GM21619 (cell line): ENCODE results near the gene TBCC.
"Not testable (repeated sequence)": the region's sequence is repeated elsewhere in the genome, so short reads cannot be mapped to it uniquely, and the experiment has no call there.

Experiments
- ATAC-seq: cut with Tn5 transposase; IDR thresholded peaks from one replicate; pipeline ENCODE4 v1.9.1; 2021; ENCODE audit not compliant: unreplicated experiment

The TBCC gene

GRCh38 chr6:42735976-42736375 lies 9.9 kb downstream of the TBCC start:
- no peak for ATAC-seq

DNA sequence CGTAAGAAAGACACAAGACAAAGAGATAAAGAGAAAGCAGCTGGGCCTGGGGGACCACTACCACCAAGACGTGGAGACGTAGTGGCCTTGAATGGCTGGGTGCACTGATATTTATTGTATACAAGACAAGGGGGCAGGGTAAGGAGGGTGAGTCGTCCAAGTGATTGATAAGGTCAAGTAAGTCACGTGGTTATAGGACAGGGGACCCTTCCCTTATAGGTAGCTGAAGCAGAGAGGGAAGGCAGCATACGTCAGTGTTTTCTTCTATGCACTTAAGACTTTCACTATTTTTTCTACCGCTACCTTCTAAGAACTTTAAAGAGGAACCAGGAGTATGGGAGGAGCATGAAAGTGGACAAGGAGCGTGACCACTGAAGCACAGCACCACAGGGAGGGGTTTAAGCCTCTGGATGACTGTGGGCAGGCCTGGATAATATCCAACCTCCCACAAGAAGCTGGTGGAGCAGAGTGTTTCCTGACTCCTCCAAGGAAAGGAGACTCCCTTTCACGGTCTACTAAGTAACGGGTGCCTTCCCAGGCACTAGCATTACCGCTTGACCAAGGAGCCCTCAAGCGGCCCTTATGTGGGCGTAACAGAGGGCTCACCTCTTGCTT lies 11.9 kb downstream of the TBCC start:
- not testable (repeated sequence) for ATAC-seq

GRCh38 chr6:42729731-42730130 lies 16.2 kb downstream of the TBCC start:
- no peak for ATAC-seq

DNA sequence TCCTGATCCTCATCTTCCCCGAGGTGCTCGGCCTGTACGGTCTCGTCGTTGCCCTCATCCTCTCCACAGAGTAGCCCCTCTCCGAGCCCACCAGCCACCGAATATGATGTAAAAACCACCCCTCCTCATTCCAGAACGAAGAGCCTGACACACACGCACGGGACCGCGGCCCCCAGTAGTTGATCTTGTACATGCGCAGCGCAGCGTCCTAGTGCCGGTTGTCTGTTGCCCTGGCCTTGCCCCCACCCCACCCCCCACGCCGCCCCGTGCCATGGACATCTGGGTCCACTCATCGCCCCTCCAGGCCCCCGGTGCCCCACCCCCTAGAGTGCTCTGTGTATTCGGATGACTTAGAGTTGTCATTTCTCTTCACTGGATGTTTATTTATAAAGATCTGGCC lies 18.3 kb downstream of the TBCC start:
- no peak for ATAC-seq

DNA sequence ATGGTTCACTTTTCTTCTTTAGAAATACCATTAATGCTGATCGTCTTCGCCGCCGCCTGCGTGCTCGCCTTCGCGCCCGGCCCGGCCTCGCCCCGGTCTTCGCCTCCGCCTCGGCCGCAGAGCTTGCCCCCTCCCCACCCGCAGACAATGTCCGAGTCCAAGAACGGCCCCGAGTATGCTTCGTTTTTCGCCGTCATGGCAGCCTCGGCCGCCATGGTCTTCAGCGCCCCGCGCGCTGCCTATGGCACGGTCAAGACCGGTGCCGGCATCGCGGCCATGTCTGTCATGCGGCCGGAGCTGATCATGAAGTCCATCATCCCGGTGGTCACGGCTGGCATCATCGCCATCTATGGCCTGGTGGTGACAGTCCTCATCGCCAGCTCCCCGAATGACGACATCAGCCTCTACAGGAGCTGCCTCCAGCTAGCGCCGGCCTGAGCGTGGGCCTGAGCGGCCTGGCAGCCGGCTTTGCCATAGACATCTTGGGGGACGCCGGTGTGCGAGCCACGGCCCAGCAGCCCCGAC lies 18.8 kb downstream of the TBCC start:
- ATAC-seq, result no peak

- ATAC-seq, result peak; percentile 88
These were observed 19.3 kb downstream of the TBCC start for GRCh38 chr6:42726485-42727086.

GRCh38 chr6:42726026-42726425 lies 19.9 kb downstream of the TBCC start:
- no peak for ATAC-seq

DNA sequence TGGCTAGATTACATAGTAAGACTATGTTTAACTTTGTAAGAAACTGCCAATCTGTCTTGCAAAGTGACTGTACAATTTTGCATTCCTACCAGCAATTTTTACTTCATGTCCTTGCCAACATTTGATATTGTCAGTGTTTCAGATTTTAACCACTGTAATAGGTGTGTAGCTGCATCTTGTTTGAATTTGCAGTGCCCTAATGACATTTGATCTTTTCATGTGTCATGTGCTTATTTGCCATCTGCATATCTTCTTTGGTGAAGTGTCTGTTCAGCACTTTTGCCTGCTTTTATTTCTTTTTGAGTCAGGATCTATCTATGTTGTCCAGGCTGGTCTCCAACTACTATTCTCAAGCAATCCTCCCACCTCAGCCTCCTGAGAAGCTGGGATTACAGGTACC lies 21.1 kb downstream of the TBCC start:
- ATAC-seq, result no peak

- no peak for ATAC-seq
These were observed 23.4 kb downstream of the TBCC start, which contains the start of gene PRPH2 for GRCh38 chr6:42722497-42722896. Gene PRPH2, minus strand, starts transcription at chr6:42722597. Its CDS starts 263 bp downstream, at chr6:42722334.

GRCh38 chr6:42720739-42721138 lies 25.2 kb downstream of the TBCC start:
- ATAC-seq, result no peak

DNA sequence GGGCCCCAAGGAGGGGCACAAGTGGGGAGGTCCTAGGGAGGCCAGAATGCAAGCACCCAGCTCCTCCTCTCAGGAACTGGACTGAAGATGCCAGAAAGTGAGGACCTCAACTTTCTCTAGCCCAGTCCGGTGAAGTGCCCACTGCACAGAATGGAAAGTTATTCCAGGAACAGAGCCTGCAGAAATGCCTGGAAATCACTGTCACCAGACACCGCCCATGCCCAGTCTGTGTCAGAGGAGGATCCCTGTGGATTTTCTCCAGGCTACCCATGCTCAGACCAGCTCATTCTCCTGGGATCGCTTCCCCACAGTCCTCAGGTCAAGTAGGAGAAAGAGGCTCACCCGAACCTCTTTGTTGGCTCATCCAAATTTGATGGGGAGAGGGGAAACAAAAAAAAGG lies 30.0 kb downstream of the TBCC start:
- ATAC-seq, result no peak

DNA sequence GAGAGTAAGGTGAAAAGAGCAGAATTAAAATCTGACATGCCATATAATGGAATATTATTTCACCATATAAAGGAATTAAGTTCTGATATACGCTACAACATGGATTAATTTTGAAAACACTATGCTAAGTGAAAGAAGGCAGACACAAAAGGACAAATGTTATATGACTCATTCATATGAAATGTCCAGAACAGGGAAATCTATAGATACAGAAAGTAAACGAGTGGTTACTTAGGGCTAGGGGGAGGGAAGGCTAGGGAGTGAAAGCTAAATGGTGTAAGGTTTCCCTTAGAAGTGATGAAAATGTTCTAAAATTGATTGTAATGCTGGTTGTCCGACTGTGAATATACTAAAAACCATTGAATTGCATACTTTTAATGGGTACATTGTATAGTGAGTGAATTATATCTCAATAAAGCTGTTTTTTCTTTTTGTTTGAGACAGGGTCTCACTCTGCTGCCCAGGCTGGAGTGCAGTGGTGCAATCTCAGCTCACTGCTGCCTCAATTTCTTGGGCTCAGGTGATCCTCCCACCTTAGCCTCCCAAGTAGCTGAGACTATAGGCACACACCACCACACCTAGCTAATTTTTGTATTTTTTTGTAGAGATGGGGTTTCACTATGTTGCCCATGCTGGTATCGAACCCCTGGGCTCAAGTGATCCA lies 31.7 kb downstream of the TBCC start:
- ATAC-seq, result no peak

GRCh38 chr6:42711930-42712329 lies 34.0 kb downstream of the TBCC start:
- ATAC-seq, result no peak

- ATAC-seq, result no peak
These were observed 35.6 kb downstream of the TBCC start for GRCh38 chr6:42710316-42710715.

DNA sequence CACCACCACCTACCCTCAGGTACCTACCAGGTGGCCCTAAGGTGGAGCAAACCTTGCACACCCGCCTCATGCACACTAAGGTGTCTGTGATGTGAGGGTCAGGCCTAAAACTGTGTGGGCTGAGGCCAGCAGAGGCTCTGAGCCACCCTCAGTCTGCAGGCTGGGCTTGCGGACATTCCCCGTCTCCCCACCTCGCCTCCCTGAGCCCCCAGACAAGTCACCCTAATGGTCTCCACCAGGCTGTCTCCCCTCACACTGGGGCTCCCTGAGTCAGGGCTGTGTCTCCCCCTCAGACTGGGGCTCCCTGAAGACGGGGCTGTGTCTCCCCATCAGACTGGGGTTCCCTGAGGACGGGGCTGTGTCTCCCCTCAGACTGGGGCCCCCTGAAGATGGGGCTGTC lies 36.0 kb downstream of the TBCC start:
- no peak for ATAC-seq

GRCh38 chr6:42708096-42708495 lies 37.8 kb downstream of the TBCC start:
- ATAC-seq, result no peak

GRCh38 chr6:42707595-42707994 lies 38.3 kb downstream of the TBCC start:
- no peak for ATAC-seq

DNA sequence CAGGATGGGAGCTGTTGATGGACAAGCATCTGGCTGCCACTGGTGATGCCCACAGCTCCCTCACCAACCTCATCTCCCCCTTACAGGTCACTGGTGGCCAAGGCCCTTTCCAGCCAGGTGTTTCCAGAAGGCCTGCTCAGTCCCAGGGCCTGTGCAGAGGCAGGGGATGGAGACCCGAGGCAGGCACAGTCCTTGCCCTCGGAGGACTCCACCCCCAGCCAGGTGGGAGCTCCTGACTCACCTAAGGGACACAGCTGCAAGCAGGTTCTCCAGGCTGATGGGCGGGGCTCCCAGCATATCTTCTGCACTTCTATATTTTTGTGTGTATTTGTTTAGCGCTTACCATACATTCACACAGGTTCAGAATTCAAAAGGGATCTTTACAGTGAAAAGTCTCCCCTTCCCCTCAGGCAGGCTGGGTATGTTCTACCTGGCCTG lies 40.9 kb downstream of the TBCC start:
- no peak for ATAC-seq

- ATAC-seq, result no peak
These were observed 41.5 kb downstream of the TBCC start for GRCh38 chr6:42704251-42704936.

GRCh38 chr6:42702786-42703185 lies 43.1 kb downstream of the TBCC start:
- ATAC-seq, result not testable (repeated sequence)

- no peak for ATAC-seq
These were observed 43.7 kb downstream of the TBCC start for GRCh38 chr6:42702200-42702599.

- no peak for ATAC-seq
These were observed 47.7 kb downstream of the TBCC start for GRCh38 chr6:42698217-42698616.
